ENCODE results near the gene ANKDD1B. TPM values are rescaled to one million over a fixed set of nuclear protein-coding genes. Genes with fewer than 3 reads are reported as not detected.
"Not testable (repeated sequence)": the region's sequence is repeated elsewhere in the genome, so short reads cannot be mapped to it uniquely, and the experiment has no call there.

The ANKDD1B gene
- total RNA-seq (2014; rRNA removed; shearing (Covaris generic)) = 0.03 TPM in 1 of 2 replicates, not detected in the other
- 0.03 TPM in 1 of 2 replicates, not detected in the other for polyA plus RNA-seq (2015; cell fraction: cytosol; rRNA removed)
- polyA plus RNA-seq (2015; cell fraction: nucleus; rRNA removed) = 0.17 TPM in 1 of 2 replicates, not detected in the other

GRCh38 chr5:75611311-75612225, at the start of gene ANKDD1B:
ANKDD1B (plus strand) TSS chr5:75611453; CDS start chr5:75611635, 182 bp downstream.
- DNase-seq (ENCODE audit: low read depth) = no peak

DNA sequence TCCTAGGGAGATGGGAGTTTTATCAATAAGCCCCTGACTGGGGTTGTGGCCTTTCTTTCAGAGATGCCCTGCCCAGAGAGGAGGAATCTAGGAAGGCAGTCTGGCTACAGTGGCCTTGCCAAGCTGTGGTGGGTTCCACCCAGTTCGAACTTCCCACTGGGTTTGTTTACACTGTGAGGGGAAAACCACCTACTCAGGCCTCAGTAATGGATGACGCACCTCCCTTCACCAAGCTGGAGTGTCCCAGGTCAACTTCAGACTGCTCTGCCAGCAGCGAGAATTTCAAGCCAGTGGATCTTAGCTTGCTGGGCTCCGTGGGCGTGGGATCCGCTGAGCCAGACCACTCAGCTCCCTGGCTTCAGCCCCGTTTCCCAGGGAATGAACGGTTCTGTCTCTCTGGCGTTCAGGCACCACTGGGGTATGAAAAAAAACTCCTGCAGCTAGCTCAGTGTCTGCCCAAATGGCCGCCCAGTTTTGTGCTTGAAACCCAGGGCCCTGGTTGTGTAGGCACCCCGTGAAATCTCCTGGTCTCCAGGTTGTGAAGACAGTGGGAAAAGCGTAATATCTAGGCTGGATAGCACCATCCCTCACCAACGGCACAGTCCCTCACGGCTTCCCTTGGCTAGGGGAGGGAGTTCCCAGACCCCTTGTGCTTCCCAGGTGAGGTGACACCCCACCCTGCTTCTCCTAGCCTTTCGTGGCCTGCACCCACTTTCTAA, 45.1 kb upstream of the ANKDD1B start:
- DNase-seq (ENCODE audit: low read depth) = peak; percentile 87

DNA sequence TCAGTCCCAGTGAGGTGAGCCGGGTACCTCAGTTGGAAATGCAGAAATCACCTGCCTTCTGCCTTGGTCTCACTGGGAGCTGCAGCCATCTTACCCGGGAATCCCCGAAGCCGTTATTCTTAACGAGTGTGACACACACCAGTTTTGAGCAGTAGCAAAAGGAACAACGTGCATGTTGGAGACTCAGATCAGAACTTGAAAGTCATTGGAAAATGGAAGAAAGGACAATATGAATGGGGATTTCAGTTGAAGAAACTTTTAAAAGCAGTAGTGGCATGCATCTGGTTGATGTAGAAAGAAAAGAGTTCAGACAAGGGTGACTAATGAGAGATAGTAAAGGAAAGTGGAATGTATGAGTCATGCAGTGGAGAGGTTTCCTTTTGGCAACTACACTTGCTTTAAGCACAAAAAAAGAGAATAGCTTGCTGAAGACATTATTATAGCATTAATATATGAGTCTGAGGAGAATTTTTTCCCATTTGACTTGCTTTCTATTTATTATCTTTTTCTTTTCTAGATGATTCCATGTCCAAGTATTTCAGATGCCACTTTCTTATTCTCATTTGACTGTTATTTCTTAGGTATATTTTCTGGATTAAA, 44.4 kb upstream of the ANKDD1B start:
- peak; percentile 92 for DNase-seq (ENCODE audit: low read depth)

GRCh38 chr5:75567710-75568109, 43.5 kb upstream of the ANKDD1B start:
- DNase-seq (ENCODE audit: low read depth) = peak; percentile 64

DNA sequence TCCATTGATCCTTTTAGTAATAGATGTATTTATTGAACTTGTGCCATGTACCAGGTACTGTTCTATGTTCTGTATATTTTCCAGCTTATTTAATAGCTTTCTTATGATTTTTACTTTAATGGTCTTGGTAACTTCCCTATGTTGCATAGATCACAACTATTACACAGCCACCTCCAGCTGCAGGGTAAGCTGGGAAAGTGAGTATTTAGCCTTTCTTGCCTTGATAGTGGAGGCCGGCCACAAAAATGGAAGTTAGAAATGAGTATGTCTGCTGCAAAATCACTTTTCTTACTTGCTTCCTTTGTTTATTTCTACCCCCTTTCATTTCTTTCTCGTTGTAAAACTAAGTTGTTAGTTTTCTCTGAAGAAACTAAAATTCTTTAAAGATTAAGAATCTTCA, 43.1 kb upstream of the ANKDD1B start:
- no peak for DNase-seq (ENCODE audit: low read depth)

- DNase-seq (ENCODE audit: low read depth) = no peak
Measured at GRCh38 chr5:75571547-75571946, 39.7 kb upstream of the ANKDD1B start.

DNA sequence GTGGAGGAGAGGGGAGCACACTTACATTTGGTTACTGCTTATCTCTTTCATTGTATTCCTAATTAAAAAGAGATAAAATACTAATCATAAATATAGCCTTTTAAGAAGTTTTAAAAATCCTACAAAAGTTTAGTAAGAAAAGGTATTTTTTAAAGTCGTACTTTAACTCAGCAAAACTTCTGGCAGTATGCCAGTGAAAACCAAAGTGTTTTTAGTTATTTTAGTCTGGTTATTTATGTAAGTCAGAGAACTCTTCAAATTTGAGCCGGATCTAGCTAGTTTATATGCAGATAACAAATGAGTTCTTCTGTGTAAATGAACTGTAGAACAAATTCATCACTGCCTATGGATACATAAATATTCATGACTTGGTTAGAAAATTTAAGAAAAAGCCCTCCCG, 36.5 kb upstream of the ANKDD1B start:
- no peak for DNase-seq (ENCODE audit: low read depth)

DNA sequence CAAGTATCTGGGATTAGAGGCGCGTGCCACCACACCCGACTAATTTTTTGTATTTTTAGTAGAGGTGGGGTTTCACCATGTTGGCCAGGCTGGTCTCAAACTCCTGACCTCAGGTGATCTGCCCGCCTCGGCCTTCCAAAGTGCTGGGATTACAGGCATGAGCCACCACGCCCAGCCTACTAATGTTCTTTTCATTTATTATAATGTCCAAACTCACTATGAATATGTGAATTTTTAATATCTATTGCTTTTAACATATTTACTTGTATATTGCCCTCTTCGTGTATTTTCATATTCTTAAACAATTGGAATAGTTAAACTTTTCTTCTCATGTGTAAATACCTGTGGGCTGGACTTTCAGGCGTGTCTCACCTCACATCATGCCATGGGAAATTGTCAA, 33.0 kb upstream of the ANKDD1B start:
- DNase-seq (ENCODE audit: low read depth) = not testable (repeated sequence)

DNA sequence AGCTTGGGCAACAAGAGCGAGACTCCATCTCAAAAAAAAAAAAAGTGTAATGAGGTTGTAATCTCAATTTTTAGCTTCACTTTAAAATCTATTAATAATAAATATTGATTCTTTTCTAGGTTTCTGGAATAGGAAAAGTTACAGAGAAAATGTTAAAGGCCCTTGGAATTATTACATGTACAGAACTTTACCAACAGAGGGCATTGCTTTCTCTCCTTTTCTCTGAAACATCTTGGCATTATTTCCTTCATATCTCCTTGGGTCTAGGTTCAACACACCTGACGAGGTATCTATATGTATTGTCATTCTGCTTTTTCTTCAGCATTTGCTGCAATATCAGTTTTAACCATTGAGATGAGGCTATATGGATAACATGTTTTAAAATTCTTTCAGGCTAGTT, 26.6 kb upstream of the ANKDD1B start:
- no peak for DNase-seq (ENCODE audit: low read depth)

DNA sequence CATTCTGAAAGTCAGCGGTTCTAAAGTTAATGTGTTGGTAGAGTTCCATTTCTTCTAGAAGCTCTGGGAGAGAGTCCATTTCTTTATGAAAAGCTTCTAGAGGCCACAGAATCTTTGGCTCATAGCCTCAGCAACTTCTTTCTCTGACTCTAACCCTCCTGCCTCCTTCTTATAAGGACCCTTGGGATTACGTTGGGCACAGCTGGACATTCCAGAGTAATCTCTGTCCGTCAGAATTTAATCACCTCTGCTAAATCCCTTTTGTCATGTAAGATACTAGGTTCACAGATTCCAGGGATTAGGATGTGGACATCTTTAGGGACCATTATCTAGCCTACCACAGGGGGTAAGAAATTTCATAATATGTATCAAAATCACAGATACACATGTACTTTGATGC, 22.6 kb upstream of the ANKDD1B start:
- no peak for DNase-seq (ENCODE audit: low read depth)

DNA sequence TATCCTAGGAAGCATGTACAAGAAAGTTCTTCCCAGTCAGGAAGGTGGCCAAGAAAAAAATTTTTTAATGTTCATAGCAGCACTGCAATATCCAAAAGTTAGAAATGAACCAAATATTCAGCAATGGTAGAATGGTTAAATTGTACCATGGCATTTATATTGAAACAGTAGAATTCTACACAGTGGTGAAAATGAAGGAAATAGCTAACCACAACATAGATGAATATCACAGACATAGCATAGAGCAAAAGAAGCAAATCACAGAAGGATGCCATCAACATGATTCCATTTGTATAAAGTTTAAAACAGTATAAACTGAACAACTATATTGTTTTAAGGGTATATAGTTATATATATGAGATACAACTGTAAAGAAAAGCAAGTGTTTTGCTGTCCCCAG, 10.7 kb upstream of the ANKDD1B start:
- DNase-seq (ENCODE audit: low read depth) = no peak

- DNase-seq (ENCODE audit: low read depth) = peak; percentile 23
Measured at GRCh38 chr5:75601567-75601966, 9.7 kb upstream of the ANKDD1B start.

DNA sequence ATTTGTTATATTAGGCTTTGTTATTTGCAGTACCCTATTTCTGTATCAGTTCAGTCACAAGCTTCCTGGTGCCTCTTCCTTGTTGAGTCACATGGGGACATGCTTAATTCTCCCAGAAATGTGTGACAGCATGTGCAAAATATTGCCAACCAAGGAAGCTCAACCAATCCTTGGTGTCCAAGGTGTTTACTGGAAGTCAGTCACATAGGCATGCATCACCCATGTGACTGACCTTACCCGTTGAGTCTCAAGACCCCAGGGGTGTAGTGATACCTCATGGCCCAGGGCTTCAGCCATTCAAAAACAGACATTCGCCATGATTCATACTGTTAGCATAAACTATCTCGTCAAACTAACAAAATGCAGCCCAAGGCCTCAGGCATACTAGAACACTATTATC, 9.3 kb upstream of the ANKDD1B start:
- DNase-seq (ENCODE audit: low read depth) = peak; percentile 5

DNA sequence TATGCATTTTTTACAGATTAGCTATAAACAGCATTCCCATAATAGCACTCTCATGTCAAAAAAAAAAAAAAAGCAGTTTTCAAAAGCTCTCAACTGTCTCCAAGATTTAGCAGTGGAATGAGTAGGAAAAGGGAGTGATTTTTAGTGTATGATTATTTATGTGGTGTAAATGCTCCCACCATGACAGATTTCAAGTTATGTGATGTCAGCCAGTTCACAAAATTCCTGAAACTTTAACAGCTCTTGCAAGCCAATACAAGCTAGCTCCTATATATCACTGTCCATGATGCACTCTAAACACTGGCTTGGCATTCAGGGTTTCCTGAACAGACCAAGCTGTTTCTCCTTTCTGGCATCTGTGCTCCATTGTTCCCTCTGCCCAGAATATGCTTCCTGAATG, 7.9 kb upstream of the ANKDD1B start:
- DNase-seq (ENCODE audit: low read depth) = no peak

- DNase-seq (ENCODE audit: low read depth) = no peak
Measured at GRCh38 chr5:75603821-75604220, 7.4 kb upstream of the ANKDD1B start.

DNA sequence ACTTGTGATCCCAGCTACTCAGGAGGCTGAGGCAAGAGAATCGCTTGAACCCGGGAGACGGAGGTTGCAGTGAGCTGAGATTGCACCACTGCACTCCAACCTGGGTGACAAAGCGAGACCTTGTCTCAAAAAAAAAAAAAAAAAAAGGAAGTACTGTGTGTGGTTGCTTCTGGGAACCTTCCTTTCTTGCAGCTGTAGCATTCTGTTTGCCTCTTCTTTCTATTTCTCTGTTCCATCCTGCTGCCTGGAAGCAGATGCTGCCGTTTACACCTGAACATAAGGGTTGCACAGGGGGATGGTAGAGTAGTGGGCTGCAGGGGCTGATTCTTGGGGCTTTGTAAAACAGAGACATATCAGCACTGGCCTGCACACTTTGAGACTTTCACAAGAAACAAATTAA, 3.9 kb upstream of the ANKDD1B start:
- not testable (repeated sequence) for DNase-seq (ENCODE audit: low read depth)

GRCh38 chr5:75608870-75609269, 2.4 kb upstream of the ANKDD1B start:
- DNase-seq (ENCODE audit: low read depth) = no peak

DNA sequence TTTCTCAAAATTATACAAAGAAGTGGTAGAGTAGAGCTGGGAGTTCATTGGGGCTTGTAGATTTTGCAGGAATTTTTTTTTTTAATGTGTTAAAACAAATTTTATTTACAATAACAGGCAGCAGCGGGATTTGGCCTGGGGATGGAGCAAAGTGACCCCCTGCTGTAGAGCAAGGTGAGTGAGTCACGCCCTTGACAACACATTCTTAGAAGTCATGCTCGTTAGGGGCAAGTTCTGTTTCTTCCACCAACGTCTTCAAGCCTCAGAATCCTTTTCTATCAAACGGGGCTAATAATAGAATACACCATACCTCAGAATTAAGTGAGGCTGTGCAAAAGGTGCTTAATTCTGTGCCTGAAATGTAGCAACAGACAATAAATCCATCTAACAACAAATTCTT, 1.1 kb upstream of the ANKDD1B start:
- DNase-seq (ENCODE audit: low read depth) = no peak

- DNase-seq (ENCODE audit: low read depth) = not testable (repeated sequence)
Measured at GRCh38 chr5:75610859-75611310, 368 bp upstream of the ANKDD1B start.

- DNase-seq (ENCODE audit: low read depth) = no peak
Measured at GRCh38 chr5:75612226-75612569, 945 bp downstream of the ANKDD1B start.

GRCh38 chr5:75612901-75613300, 1.6 kb downstream of the ANKDD1B start:
- DNase-seq (ENCODE audit: low read depth) = no peak

- DNase-seq (ENCODE audit: low read depth) = no peak
Measured at GRCh38 chr5:75614176-75614575, 2.9 kb downstream of the ANKDD1B start.

Measured in HT1080 (cell line).